Sigmoid colon (tissue), 7 donors: ENCODE data around the gene TMOD3. TPM values are rescaled to one million over a fixed set of nuclear protein-coding genes. Genes with fewer than 3 reads are reported as not detected.

Experiments used
- DNase-seq: peaks from one replicate; pipeline ENCODE4 v3.0.0-alpha.2; 2019
- H3K27ac ChIP-seq, 4 donors: fragments of 200-600 bp; sonication (generic); one replicate each; pipeline ENCODE4 v1.5.1; 2016 to 2019; ENCODE audit warnings: mild to moderate bottlenecking in 1 of 4
- H3K27me3 ChIP-seq, 3 donors: fragments of 200-600 bp; sonication (generic); one replicate each; pipeline ENCODE4 v1.5.1; 2019; ENCODE audit warnings: mild to moderate bottlenecking in 1 of 3
- H3K36me3 ChIP-seq, 4 donors: fragments of 200-600 bp; sonication (generic); one replicate each; pipeline ENCODE4 v1.5.1; 2016 to 2019
- H3K4me1 ChIP-seq, 4 donors: fragments of 200-600 bp; sonication (generic); one replicate each; pipeline ENCODE4 v1.5.1; 2017 to 2019
- H3K4me3 ChIP-seq, 4 donors: fragments of 200-600 bp; sonication (generic); one replicate each; pipeline ENCODE4 v1.5.1; 2017 to 2019; ENCODE audit warnings: mild to moderate bottlenecking in 2 of 4, moderate library complexity in 1 of 4
- H3K9me3 ChIP-seq, 4 donors: fragments of 200-600 bp in 3 of 4; sonication (generic) in 3 of 4; one replicate each; pipeline versions ENCODE4 v1.5.1 to v1.6.1; 2013 to 2019
- CTCF ChIP-seq, 4 experiments: fragments of 450-650 bp in 3 of 4; fragments of 200-600 bp in 1 of 4; IDR thresholded peaks; one replicate each; pipeline ENCODE4 v1.5.1; 2016 to 2019; ENCODE audit warnings: antibody characterized with exemption in 4 of 4, mild to moderate bottlenecking in 3 of 4, moderate library complexity in 2 of 4
- EP300 ChIP-seq, 4 donors: sonication (generic); formaldehyde crosslinking; IDR thresholded peaks; one replicate each; pipeline ENCODE4 v1.6.1; 2017; ENCODE audit warnings: antibody characterized with exemption in 4 of 4
- POLR2A ChIP-seq, 2 donors: fragments of 450-650 bp; IDR thresholded peaks; one replicate each; pipeline ENCODE4 v1.6.1; 2016; ENCODE audit warnings: antibody characterized with exemption in 2 of 2, mild to moderate bottlenecking in 2 of 2, moderate library complexity in 2 of 2
- POLR2AphosphoS5 ChIP-seq, 4 donors: sonication (generic); formaldehyde crosslinking; IDR thresholded peaks; one replicate each; pipeline ENCODE4 v1.6.1; 2017; ENCODE audit warnings: antibody characterized with exemption in 4 of 4
- WGBS, 2 donors: extraction: QIAGEN DNeasy Blood & Tissue Kit; methylation state at CpG; one replicate each; pipeline ENCODE4 v1.1.7; 2013; 5-methylcytosine and 5-hydroxymethylcytosine counted together
- intact Hi-C: fragments of 100-400 bp; cut with DNase I; formaldehyde crosslinking; loops from one replicate; pipeline ENCODE4 v1.15.1; 2023
- polyA plus RNA-seq, 3 donors: library from polyadenylated mRNA; stranded (reverse); fragments of 200-250 nt; gene quantifications; one replicate each; pipeline ENCODE4 v1.2.3, GENCODE V29; 2013
- total RNA-seq, 4 donors: library from RNA; depleted of rRNA; stranded (reverse); fragments of >200 nt; gene quantifications; one replicate each; pipeline ENCODE4 v1.1.0, GENCODE V29; 2016
- donor health status: healthy with polysubstance abuse.
- donor health status: Bipolar disorder and iron deficiency.
- donor health status: healthy.

Gene TMOD3
- total and polyA plus RNA-seq, 7 donors = 10.7 to 23.1 (median 15.3) TPM

GRCh38 chr15:51912528-51912927 is 83.1 kb downstream of the TMOD3 start:
- DNase-seq = no peak
- intact Hi-C loops = no loop called here
- Histone ChIP-seq H3K4me1 (peaks cover 0 to 7% (median 0%) of the 10 kb centered on the region in 4 donors), H3K36me3 (peaks cover 0 to 52% (median 5%) of the 10 kb centered on the region in 4 donors), H3K4me3 (no peak overlapping the region), H3K9me3 (no peaks in the 10 kb centered on the region), H3K27me3 (no peaks in the 10 kb centered on the region), H3K27ac (no peak overlapping the region)
- no peak for TF ChIP-seq EP300 (IDR thresholded peaks at IDR 0.05)
- no peak for TF ChIP-seq POLR2A (IDR thresholded peaks at IDR 0.05)
- TF ChIP-seq POLR2AphosphoS5 (IDR thresholded peaks at IDR 0.05) = no peak
- no peak for TF ChIP-seq CTCF (IDR thresholded peaks at IDR 0.05)
- WGBS, 2 donors = 96 to 98% methylated on average over 3 of the region's 3 CpGs

- H3K9me3 ChIP-seq = no peaks in the 10 kb centered on the region
- H3K4me3 ChIP-seq = no peak overlapping the region
- no peaks in the 10 kb centered on the region for H3K4me1 ChIP-seq
- peaks cover 0 to 50% (median 7%) of the 10 kb centered on the region in 4 donors for H3K36me3 ChIP-seq
- no peak for DNase-seq
- no peak for TF ChIP-seq POLR2A (IDR thresholded peaks at IDR 0.05)
- TF ChIP-seq POLR2AphosphoS5 (IDR thresholded peaks at IDR 0.05) = no peak
- no peak for TF ChIP-seq CTCF (IDR thresholded peaks at IDR 0.05)
- TF ChIP-seq EP300 (IDR thresholded peaks at IDR 0.05) = no peak
- H3K27me3 ChIP-seq = no peaks in the 10 kb centered on the region
- H3K27ac ChIP-seq = no peak overlapping the region
- 94 to 96% methylated on average over 2 of the region's 2 CpGs for WGBS, 2 donors
- intact Hi-C loops = no loop called here
Measured at GRCh38 chr15:51917493-51917892, 88.0 kb downstream of the TMOD3 start.

GRCh38 chr15:51924156-51925068 is 95.0 kb downstream of the TMOD3 start:
- WGBS, 2 donors = 71 to 84% methylated on average over 11 of the region's 11 CpGs
- H3K4me3 ChIP-seq = no peak overlapping the region
- H3K27me3 ChIP-seq = no peaks in the 10 kb centered on the region
- TF ChIP-seq CTCF (IDR thresholded peaks at IDR 0.05) (no peak), EP300 (IDR thresholded peaks at IDR 0.05) (no peak), POLR2A (IDR thresholded peaks at IDR 0.05) (no peak), POLR2AphosphoS5 (IDR thresholded peaks at IDR 0.05) (no peak)
- DNase-seq = no peak
- no peak overlapping the region for H3K27ac ChIP-seq
- H3K4me1 ChIP-seq = no peaks in the 10 kb centered on the region
- intact Hi-C loops = no loop called here
- H3K36me3 ChIP-seq = peaks cover 0 to 40% (median 6%) of the 10 kb centered on the region in 4 donors
- H3K9me3 ChIP-seq = no peaks in the 10 kb centered on the region

DNA sequence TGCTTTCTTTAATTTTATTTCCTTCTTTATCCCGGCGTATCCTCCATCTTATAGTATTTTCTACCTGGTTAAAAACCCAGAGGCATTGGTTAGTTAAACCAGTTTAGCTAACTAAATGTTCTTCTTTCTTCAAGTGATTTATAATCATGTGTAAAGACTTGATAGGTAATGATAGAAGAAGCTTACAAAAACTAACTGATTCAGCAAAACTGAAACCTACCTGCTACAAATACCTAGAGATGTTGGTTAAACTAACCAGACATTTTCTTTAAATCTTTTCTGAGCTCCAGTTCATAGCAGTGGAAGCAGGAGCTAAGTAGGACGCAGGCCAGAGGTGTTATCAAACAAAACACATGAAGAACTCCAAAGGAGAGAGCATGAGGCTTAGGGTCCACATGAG is 97.4 kb downstream of the TMOD3 start:
- no peak for DNase-seq
- intact Hi-C loops = no loop called here
- WGBS, 2 donors = 97 to 98% methylated on average over 3 of the region's 3 CpGs
- Histone ChIP-seq H3K4me3 (no peak overlapping the region), H3K4me1 (no peaks in the 10 kb centered on the region), H3K27ac (no peak overlapping the region), H3K9me3 (no peaks in the 10 kb centered on the region), H3K27me3 (no peaks in the 10 kb centered on the region), H3K36me3 (peaks cover 0 to 44% (median 5%) of the 10 kb centered on the region in 4 donors)
- no peak for TF ChIP-seq EP300 (IDR thresholded peaks at IDR 0.05)
- no peak for TF ChIP-seq CTCF (IDR thresholded peaks at IDR 0.05)
- TF ChIP-seq POLR2A (IDR thresholded peaks at IDR 0.05) = no peak
- TF ChIP-seq POLR2AphosphoS5 (IDR thresholded peaks at IDR 0.05) = no peak
